HG03521 (cell line): Measurements from ENCODE around the gene MS4A6E.
"Not testable (repeated sequence)": the region's sequence is repeated elsewhere in the genome, so short reads cannot be mapped to it uniquely, and the experiment has no call there.

Experiments
- ATAC-seq: cut with Tn5 transposase; IDR thresholded peaks from one replicate; pipeline ENCODE4 v1.9.1; 2021; ENCODE audit warnings: mild to moderate bottlenecking, moderate library complexity; ENCODE audit not compliant: unreplicated experiment

MS4A6E gene

GRCh38 chr11:60326955-60327354 is at the start of gene MS4A6E:
Gene MS4A6E, plus strand, starts transcription at chr11:60327255. Its CDS starts 7,641 bp downstream, at chr11:60334896.
- no peak for ATAC-seq

DNA sequence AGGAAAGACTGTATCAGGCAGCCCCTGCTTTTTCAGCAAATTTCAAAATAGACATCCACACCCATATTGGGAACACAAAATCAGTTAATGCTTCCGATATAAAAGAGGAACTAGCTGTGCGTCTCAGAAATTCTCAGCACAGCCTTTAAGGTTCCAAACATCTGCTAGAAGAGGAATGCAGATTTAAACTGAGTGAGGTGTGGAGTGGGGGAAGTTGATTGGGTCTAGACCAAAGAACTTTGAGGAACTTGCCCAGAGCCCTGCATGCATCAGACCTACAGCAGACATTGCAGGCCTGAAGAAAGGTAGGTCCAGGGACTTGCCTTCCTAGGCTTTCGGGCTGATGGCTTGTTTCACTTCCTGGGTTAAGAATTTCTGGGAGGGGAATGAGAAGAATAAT is 46.6 kb upstream of the MS4A6E start, which contains the start of gene MS4A4A:
Gene MS4A4A, plus strand, starts transcription at position 255 of the 400 bp plus-strand sequence. Its CDS starts 10 bp downstream, at position 265.
- no peak for ATAC-seq

DNA sequence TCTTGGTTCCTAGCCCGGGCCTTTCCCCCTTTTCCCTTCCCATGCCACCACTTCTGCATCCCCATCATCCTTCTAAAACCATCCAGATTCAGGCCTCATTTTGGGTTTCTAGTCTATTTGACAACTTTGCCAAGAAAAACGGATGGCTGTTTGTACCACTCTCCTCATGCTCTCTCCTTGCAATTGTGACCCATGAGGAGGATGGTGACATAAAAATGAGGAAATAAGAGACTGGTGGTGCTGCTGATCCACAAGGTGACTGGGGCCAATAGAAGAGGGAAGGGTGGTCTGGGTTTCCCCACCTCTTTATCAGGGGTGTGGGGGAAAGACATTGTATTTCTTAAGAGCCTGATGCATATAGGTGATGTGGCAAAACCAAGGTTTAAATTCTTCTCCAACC is 45.6 kb upstream of the MS4A6E start:
- ATAC-seq, result no peak

GRCh38 chr11:60282286-60282685 is 44.8 kb upstream of the MS4A6E start:
- no peak for ATAC-seq

- ATAC-seq, result not testable (repeated sequence)
These were observed 41.5 kb upstream of the MS4A6E start for GRCh38 chr11:60285411-60286126.

DNA sequence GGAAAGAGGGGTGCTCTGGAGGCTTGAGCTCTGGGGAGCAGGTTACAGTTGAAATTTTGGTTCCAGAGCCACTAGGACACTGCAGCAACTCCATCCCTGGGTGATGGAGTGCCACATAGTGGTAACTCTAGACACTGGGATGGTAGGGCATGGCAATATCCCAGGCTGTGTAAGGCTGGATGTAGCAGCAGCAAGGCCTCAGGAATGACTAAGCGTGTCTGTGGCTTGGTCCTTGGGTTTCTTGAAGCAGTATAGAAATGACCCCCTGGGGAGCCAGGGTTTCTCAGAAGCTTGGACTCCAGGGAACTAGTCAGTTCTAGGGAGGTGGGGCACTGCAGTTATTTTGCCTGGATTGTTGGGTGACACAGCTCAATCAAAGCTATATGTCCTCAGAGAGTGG is 38.5 kb upstream of the MS4A6E start:
- ATAC-seq, result no peak

DNA sequence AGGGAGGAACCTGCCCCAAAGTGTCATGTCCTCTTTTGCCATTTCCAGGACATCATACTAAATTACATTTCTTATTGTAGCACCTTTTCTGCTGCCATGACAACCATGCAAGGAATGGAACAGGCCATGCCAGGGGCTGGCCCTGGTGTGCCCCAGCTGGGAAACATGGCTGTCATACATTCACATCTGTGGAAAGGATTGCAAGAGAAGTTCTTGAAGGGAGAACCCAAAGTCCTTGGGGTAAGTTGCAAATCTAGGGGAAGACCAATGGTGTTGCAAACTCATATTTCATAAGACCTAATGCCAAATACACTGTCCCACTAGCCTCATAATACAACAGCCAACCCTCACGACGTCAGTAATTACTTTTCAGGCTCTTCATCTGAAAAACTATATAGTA is 34.9 kb upstream of the MS4A6E start:
- no peak for ATAC-seq

DNA sequence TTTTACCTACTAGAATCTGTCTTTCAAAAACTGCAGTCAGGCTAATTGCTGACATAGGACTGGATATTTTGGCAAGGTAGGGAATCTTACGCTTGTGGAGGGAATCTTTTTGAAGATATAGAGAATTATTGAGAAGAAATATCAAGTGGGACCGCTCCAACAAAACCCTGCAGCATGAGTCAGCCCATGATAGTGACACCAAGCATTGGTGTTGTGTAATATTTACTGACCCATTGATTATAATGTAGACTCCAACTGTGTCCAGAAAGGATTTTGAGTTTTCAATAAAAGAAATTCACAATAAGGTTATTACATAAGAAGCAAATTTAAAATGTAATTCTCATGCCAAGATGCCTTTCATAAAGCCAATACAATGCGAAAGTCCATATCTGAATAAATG is 25.9 kb upstream of the MS4A6E start:
- ATAC-seq, result no peak

DNA sequence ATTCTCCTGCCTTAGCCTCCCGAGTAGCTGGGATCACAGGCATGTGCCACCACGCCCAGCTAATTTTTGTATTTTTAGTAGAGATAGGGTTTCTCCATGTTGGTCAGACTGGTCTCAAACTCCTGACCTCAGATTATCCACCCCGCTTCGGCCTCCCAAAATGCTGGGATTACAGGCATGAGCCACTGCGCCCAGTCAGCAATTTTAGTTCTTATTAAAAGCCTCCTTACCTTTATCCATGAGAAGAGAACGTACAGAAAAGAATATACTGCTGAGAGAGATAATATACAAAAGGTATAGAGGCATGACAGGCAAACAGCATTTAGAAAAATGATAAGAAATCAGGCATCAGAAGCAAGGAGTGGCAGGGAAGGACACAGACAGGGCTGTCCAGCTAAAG is 25.2 kb upstream of the MS4A6E start:
- not testable (repeated sequence) for ATAC-seq

DNA sequence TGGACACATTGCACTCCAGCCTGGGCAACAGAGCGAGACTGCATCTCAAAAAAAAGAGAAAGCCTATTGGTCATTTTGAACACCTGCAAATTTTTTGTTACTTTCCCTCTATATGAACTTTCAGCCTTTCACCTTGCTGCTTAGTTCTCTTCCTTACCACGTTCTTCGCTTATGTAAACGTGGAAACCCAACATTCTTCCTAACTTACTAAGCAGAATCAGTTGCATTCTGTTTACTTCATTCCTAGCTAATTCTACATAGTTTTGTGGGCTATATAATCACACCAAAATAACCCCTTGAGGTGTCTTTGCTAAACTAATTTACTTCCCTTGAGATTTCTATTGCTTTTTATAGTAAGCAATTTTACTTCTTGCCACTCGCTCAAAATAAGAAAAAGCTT is 23.4 kb upstream of the MS4A6E start:
- ATAC-seq, result no peak

DNA sequence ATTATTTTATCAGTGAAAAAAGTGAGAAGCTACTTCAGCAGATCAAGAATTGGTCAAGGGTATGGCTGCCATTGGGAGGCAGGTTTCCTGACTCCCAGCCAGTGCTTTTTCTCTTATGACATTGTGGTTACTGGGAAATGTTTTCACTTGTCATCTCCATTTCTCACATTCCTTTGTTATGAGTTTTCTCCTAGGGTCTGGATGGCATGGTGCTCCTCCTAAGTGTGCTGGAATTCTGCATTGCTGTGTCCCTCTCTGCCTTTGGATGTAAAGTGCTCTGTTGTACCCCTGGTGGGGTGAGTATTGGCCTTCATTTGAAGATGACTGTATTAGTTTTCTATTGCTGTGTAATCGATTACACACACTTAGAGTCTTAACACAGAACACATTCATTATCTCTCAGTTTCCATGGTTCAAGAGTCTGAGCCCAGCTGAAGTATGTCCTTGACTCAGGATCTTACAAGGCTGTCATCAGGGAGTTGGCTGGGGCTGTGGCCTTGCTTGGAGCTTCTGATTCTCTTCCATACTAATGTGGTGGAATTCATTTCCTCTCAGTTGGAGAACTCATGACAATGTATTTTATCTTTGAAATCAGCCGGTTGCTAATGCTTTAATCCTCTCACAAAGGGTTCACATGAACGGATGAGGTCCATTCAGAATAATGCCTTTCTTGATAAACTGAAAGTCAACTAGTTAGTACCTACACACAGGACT is 21.0 kb upstream of the MS4A6E start:
- ATAC-seq, result no peak

DNA sequence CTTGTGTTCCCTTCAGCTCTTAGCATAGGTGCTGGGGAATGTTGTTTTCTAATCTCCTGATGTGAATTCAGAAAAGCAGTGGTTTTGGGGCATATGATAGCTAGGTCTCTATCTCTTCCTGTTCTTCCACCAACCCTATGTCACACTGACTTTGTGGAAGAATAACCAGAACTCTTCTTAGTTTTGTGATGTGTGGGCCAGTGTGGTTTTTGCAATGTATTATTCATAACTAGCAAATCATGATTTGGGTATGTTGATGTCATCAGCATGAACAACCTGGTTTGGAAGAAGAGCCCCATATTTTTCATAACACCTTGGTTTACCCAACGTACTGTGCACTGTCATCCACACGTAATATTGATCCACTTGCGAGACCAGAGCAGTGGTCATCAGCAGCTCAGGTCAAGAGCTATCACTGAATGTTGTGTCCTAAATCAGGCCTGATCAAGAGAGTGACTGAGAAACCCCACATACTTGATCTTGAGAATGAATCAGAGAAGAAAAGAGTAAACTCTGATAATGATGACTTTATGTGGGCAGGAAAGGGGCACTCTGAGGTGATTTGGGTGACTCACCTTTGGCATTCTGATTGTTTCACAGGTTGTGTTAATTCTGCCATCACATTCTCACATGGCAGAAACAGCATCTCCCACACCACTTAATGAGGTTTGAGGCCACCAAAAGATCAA is 19.4 kb upstream of the MS4A6E start:
- no peak for ATAC-seq

- ATAC-seq, result no peak
These were observed 16.6 kb upstream of the MS4A6E start for GRCh38 chr11:60310407-60310998.

DNA sequence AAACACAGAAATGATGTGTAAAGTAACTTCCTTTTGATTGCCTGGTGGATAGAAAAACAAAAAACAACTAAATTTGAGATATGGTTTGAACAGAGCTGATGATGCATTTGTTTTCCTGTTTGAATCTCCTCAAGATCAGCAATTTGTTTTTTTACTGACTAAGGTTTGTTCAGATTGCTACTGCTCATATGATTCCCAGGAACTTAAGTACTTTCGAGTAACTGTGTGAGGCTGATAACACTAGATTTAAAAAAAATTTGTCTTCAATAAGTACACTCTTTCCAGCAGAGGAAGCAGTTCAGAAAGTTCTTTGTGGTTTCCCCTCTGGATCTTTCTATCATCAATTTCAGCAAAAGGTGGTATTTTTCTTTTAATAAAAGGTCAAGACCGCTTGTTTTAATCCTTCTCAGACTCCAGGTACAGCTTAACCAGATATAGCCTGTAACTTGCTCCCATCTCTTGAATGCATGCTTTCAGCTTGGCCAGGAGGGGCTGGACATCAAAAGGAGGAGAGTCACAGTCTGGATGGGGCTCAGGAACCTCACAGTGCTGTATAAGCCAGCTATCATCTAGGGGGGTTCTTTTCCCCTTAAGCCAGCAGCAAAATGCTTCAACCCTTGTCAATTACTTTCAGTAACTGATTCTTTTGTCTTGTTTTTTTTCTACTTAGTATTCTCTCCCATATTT is 12.3 kb upstream of the MS4A6E start:
- ATAC-seq, result no peak

DNA sequence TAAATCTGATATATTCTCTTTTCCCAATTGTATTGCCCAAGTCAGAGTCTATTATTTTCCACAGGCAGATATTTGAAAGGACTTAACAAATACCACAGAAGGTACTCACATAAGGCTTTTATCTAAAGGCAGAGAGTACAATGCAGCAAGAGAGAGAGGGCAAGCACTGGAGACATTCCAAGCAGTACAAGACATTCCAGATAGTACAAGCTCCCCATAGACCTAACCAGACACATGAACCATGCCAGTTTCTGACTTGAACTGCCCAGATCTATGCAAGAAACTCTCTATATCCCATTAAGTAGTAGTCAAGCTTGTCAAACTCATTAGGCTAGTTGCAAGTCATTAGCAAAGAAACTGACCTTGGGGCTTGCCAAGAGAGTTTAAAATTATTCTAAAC is 11.2 kb upstream of the MS4A6E start:
- ATAC-seq, result no peak

DNA sequence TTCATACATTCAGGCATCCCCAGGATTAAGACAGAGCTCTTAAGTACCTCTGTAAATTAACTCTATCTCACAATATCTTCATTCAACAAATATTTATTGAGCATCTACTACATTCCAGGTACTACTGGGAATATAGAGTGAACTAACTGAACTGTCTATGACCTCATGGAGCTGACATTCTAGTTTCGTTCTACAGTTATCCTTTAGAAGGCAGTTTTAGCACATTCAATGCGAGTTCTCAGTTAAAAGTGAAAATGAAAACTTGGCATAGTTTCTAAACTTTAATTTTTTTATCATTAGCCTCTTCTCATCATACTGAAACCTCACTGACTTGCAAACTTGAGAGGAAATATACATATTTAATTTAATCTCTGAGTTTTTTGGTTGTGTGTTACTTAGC is 10.7 kb upstream of the MS4A6E start:
- ATAC-seq, result no peak

DNA sequence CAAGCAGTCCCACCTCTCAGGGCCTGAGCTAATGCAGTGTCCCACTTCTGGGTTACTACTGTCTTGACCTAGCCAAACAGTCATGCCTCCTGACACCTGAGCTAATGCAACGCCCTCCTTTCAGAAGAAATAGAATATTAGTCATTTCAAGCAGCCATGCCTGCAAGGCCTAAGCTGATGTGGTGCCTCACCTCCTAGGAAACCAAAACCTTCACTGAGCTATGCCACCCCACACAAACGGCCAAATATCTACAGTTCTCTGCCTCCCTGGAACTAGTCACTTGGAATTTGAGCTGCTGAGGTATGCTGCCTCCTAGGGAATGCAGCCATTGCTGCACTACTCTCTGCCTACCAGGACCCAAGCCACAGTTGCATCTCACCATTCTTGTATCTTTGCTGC is 8.3 kb upstream of the MS4A6E start:
- ATAC-seq, result no peak

- no peak for ATAC-seq
These were observed 6.0 kb upstream of the MS4A6E start for GRCh38 chr11:60321051-60321450.

DNA sequence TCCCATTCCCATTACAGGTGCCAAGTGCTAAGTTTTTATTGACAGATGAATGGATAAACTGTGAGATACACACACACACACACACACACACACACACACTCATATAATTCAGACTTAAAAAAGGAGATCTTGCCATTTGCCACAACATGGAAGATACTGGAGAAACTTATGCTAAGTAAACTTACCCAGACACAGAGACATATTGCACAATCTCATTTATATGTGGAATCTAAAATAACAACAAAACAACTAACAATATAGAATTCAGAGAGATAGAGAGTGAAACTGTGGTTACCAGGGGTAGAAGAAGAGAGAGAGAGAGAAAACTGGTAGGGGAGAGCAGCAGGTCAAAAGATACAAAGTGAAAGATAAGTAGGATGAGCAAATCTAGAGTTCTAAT is 1.4 kb downstream of the MS4A6E start:
- ATAC-seq, result no peak

GRCh38 chr11:60332846-60333245 is 5.8 kb downstream of the MS4A6E start:
- ATAC-seq, result no peak
